ENCODE measurements around the gene KDM5C. TPM values are rescaled to one million over a fixed set of nuclear protein-coding genes. Genes with fewer than 3 reads are reported as not detected.
"Not testable (repeated sequence)": the region's sequence is repeated elsewhere in the genome, so short reads cannot be mapped to it uniquely, and the experiment has no call there.

KDM5C gene
- polyA plus RNA-seq, 3 donors from 2014 or later = 8.1 to 42.8 (median 21.1) TPM

DNA sequence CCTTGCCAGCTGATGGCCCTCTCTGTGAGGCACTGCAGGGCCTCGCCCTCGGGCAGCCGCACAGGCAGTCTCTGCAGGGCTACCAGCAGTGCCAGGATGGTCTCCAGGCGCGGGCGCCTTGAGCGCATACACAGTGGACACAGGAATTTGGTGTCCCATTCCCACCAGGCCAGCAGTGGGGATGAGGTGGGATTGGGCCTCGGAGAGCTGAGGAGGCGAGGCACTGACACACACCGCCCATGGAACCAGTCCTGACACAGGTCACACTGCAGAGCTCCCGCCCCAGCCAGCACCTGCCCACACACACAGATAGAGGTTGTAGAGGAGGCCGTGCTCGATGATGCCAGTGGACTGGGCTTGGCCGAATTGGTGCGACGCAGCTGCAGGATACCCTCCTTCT lies 30.7 kb downstream of the KDM5C start:
- DNase-seq = no peak
- Mint-ChIP-seq H3K36me3 (peaks cover 6 to 43% (median 27%) of the 10 kb centered on the region in 3 donors), H3K27me3 (ENCODE audit: low read depth in 3 of 3) (peaks cover 0 to 5% (median 4%) of the 10 kb centered on the region in 3 donors), H3K4me1 (peaks cover 0 to 4% of the 10 kb centered on the region in 2 donors), H3K4me3 (no peak overlapping the region), H3K9me3 (no peaks in the 10 kb centered on the region), H3K27ac (no peak overlapping the region)

DNA sequence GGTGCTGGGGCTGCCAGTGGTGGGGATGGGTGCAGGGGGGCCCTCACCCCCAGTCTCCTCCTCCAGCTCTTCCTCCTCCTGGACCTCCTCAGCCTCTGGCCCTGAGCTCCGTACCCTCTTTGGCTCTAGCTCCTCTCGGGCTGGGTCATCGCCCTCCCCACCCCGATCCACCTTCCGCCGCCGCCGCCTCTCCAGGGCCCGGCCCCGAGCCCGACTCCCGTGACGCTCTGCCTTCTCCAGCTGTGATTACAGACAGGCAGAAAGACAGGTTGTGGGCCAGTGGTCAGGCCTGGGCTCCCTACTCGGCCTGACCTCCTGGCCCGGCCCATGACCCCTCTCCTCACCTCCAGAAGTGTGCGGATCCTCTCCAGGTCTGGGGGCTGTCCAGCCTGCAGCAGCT lies 31.9 kb downstream of the KDM5C start:
- Mint-ChIP-seq H3K27me3 (ENCODE audit: low read depth in 3 of 3) (peaks cover 0 to 7% (median 4%) of the 10 kb centered on the region in 3 donors), H3K27ac (no peak overlapping the region)

DNA sequence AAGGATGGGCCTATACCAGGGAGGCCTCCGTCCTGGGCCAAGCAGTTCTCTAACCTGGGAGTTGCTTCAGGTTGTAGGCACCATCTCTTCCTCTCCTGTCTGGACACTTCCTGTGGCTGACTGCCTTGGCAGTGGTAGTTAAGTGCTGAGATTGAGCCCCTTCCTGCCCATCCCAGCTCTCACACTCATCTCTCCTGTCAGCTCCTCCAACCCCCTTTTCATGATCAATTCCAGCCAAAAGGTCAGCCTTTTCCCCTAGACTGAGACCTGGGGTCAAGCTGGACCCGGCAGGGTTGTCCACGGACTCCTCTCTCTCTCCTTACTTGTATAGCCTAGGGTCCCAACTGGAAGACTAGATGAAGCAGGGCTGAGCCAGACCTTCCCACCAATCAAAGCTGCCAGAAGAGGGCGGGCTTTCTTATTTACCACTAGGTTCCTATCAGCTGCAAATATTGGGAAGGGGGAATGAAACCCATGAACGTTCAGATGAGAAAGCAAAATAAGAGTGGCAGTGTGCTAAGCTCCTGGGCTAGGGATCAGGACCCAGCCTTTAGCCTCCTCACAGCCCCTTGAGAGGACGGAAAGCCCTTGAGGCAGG lies 34.5 kb downstream of the KDM5C start:
- Mint-ChIP-seq H3K27ac (peak overlapping the region in 5 of 6 donors; percentile 13 to 59 (median 18)), H3K4me1 (peaks cover 4 to 6% of the 10 kb centered on the region in 2 donors), H3K4me3 (no peak overlapping the region), H3K36me3 (peaks cover 0 to 17% (median 2%) of the 10 kb centered on the region in 3 donors), H3K27me3 (ENCODE audit: low read depth in 3 of 3) (peaks cover 0 to 3% (median 2%) of the 10 kb centered on the region in 3 donors), H3K9me3 (no peaks in the 10 kb centered on the region)
- no peak for DNase-seq

More for the DNA sequence above, 31.9 kb downstream of the KDM5C start:
- no peak for DNase-seq
- peaks cover 6 to 37% (median 21%) of the 10 kb centered on the region in 3 donors for H3K36me3 Mint-ChIP-seq
- peaks cover 4 to 6% of the 10 kb centered on the region in 2 donors for H3K4me1 Mint-ChIP-seq
- no peak overlapping the region for H3K4me3 Mint-ChIP-seq
- H3K9me3 Mint-ChIP-seq = no peaks in the 10 kb centered on the region

DNA sequence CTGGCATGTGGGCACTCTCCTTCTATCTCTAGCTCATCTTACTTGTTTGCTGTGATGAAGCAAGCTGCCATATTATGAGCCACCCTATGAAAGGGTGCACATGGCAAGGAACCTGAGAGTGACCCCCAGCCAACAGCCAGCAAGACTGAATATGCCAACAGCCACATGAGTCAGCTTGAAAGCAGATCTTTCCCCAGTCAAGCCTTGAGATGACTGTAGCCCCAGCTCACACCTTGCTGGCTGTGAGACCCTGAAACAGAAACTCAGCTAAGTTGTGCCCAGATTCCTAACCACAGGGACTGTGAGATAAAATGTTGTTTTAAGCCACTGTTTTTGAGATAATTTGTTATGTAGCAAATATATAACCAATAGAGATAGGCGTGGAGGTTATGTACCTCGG lies 36.2 kb downstream of the KDM5C start:
- Mint-ChIP-seq H3K27ac (peak overlapping the region in 4 of 6 donors; percentile 25 to 85 (median 52)), H3K4me3 (no peak overlapping the region), H3K4me1 (peaks cover 4 to 6% of the 10 kb centered on the region in 2 donors), H3K36me3 (peaks cover 0 to 12% (median 0%) of the 10 kb centered on the region in 3 donors), H3K27me3 (ENCODE audit: low read depth in 3 of 3) (peaks cover 0 to 7% (median 0%) of the 10 kb centered on the region in 3 donors), H3K9me3 (no peaks in the 10 kb centered on the region)
- DNase-seq = no peak

DNA sequence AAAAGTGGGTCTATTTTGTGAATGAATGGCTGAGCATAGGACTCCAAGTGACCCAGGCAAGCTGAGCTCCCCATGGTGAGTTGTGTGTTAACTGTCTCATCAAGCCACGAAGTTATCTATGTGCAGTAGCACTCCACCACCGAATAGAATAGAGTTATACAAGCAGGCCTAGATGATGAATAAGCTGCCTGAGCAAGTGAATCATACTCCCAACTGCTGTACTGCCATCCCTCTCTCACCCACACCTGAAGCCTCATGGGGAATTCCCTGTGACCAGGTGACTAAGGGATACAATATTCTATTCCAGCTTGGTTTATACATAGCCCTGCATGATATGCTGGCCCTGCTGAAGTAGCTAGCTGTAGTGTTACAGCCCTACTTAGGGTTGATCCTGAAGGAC lies 38.7 kb downstream of the KDM5C start:
- H3K27me3 Mint-ChIP-seq (ENCODE audit: low read depth in 3 of 3) = peaks cover 0 to 7% (median 0%) of the 10 kb centered on the region in 3 donors
- H3K9me3 Mint-ChIP-seq = no peaks in the 10 kb centered on the region
- peaks cover 4 to 6% of the 10 kb centered on the region in 2 donors for H3K4me1 Mint-ChIP-seq
- DNase-seq = no peak
- peaks cover 0 to 3% (median 0%) of the 10 kb centered on the region in 3 donors for H3K36me3 Mint-ChIP-seq
- no peak overlapping the region for H3K4me3 Mint-ChIP-seq
- no peak overlapping the region for H3K27ac Mint-ChIP-seq

DNA sequence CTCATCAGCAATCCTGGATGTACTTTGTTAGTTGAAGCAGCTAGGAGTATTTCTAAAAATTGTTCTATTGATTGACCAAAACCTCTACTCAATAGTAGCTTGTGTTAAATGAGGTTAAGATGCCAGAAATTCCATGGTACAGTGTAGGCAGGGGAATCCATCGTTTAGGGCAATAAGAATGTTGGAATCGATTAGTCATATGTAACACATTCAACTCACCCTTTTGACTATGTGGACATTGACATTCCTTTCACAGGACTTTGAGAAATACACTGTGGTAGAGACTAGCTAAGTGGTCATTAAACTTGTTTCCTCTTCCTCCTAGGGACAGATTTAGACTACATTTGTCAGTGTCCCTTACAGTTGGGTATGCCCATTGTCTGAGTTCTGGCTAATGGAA lies 40.2 kb downstream of the KDM5C start:
- DNase-seq = no peak
- Mint-ChIP-seq H3K4me3 (no peak overlapping the region), H3K36me3 (peaks cover 0 to 2% (median 0%) of the 10 kb centered on the region in 3 donors), H3K4me1 (peaks cover 2 to 6% of the 10 kb centered on the region in 2 donors), H3K9me3 (no peaks in the 10 kb centered on the region), H3K27me3 (ENCODE audit: low read depth in 3 of 3) (peaks cover 0 to 7% (median 0%) of the 10 kb centered on the region in 3 donors), H3K27ac (no peak overlapping the region)

DNA sequence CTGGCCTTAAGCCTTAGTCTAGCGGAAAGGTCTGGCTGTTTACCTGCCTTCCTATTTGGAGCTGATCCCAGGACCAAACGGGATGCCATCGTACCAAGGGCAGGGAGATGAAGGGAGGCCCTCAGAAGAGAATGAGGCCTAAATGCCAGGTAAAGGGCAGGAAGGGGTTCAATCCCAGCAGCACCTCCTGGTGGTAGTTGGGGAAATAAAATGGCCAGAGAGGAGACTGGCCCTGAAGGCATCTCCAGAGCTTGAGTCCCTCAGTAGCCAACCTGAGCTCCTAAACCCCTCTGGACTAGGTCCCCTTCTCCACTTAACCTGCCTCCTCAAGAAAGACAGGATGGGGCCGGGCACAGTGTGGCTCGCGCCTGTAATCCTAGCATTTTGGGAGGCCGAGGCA lies 53.7 kb downstream of the KDM5C start:
- Mint-ChIP-seq H3K27ac (no peak overlapping the region), H3K9me3 (peaks cover 0 to 5% (median 4%) of the 10 kb centered on the region in 6 donors), H3K4me1 (no peaks in the 10 kb centered on the region), H3K27me3 (ENCODE audit: low read depth in 3 of 3) (no peaks in the 10 kb centered on the region), H3K4me3 (no peak overlapping the region), H3K36me3 (peaks cover 9 to 28% (median 16%) of the 10 kb centered on the region in 3 donors)
- no peak for DNase-seq

DNA sequence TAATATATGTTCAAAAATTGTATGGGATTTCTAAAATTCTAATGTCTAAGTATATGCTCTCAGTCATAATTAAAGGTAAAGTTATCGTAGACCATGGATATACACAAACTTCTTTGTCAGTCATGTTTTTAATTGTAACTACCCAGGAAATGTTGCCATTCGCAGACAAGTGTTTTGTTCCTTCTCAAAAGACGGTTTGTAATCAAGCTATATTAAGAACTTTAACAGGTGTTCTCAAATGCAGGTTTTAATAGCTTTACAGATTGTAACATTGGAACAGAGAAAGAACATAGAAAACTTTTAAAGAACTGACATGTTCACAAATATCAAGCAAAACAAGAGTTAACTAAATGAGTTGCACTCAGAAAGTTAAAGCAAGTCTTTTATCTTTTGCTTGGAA lies 58.9 kb downstream of the KDM5C start:
- Mint-ChIP-seq H3K4me1 (peaks cover 6 to 7% of the 10 kb centered on the region in 2 donors), H3K9me3 (no peaks in the 10 kb centered on the region), H3K36me3 (peaks cover 0 to 17% (median 8%) of the 10 kb centered on the region in 3 donors), H3K27ac (no peak overlapping the region), H3K4me3 (no peak overlapping the region), H3K27me3 (ENCODE audit: low read depth in 3 of 3) (no peaks in the 10 kb centered on the region)
- no peak for DNase-seq

DNA sequence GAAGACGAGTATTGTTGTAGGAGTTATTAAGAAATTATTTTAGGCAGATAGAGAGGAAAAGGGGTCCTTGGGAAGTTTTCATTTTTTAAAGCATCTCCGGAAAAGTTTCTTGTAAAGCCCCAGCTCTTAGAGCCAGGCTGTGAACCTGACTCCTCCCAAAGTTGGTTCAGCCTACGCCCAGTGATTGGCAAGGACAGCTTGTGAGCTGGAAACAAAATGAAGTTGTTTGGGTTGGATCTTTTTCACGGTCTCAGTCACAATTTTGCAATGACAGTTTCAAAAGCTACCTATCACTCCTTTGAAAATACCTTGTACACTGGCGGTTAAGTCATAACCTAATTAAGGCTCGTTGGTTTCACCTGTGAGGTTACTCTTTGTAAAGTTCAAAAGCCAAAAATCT lies 60.4 kb downstream of the KDM5C start:
- not testable (repeated sequence) for H3K4me3 Mint-ChIP-seq; H3K27ac Mint-ChIP-seq; H3K27me3 Mint-ChIP-seq (ENCODE audit: low read depth in 3 of 3); DNase-seq; H3K9me3 Mint-ChIP-seq; H3K4me1 Mint-ChIP-seq
- H3K36me3 Mint-ChIP-seq = peaks cover 0 to 13% (median 0%) of the 10 kb centered on the region in 3 donors

DNA sequence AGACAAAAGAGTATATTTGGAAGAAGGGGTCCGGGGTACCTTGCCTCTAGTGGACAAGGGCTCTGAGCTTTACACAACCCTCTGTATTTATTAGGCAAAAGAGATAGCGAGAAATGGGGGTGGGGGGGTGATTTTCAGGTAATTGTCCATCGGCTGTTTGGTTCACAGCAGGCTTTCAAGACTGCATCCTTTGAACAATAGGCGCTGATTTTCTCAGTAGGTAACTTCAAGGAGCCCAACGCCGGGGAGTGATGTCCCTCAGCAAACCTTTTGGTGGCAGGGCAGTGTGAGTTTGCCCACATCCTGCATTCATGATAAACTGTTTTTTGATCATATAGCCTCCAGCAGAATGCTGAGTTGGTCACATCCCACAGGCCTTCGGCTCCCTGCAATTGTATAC lies 61.6 kb downstream of the KDM5C start:
- Mint-ChIP-seq H3K9me3 (no peaks in the 10 kb centered on the region), H3K4me1 (peaks cover 6 to 7% of the 10 kb centered on the region in 2 donors), H3K36me3 (peaks cover 0 to 22% (median 0%) of the 10 kb centered on the region in 3 donors), H3K27ac (no peak overlapping the region), H3K4me3 (no peak overlapping the region), H3K27me3 (ENCODE audit: low read depth in 3 of 3) (no peaks in the 10 kb centered on the region)
- no peak for DNase-seq

DNA sequence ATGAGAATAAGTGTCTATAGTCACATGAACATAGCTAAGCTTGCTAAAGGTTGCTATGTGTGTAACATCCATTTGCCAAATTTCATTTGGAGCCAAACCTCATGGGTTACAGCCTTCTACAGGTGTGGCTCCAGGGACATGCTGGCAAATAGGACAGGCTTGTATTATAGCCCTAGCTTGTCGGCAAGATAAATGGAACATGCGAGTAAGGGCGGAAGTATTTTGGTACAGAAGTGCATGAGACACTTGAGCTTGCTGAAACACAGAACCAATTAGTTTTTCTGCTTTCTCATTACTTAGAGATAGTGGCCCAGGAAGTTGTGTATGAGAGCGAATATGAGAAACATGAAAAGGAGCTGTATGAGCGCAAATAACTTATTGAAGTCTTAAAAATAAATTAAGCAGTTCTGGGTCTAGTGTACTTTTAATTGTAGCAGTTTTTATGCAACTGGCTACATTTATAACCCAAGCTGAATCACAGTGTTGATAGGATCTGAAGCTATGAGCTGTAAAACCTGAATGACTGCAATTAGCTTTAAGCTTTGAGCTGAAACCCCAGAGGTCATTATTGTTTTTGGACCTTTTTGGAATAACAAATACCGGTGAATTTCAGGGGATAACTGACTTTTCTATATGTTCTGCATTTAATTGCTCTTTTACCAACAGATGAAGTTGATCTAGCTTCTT lies 64.6 kb downstream of the KDM5C start:
- H3K4me1 Mint-ChIP-seq = peaks cover 6 to 7% of the 10 kb centered on the region in 2 donors
- DNase-seq = no peak
- H3K4me3 Mint-ChIP-seq = no peak overlapping the region
- H3K27me3 Mint-ChIP-seq (ENCODE audit: low read depth in 3 of 3) = no peaks in the 10 kb centered on the region
- no peak overlapping the region for H3K27ac Mint-ChIP-seq
- peaks cover 0 to 23% (median 0%) of the 10 kb centered on the region in 3 donors for H3K36me3 Mint-ChIP-seq
- H3K9me3 Mint-ChIP-seq = no peaks in the 10 kb centered on the region

DNA sequence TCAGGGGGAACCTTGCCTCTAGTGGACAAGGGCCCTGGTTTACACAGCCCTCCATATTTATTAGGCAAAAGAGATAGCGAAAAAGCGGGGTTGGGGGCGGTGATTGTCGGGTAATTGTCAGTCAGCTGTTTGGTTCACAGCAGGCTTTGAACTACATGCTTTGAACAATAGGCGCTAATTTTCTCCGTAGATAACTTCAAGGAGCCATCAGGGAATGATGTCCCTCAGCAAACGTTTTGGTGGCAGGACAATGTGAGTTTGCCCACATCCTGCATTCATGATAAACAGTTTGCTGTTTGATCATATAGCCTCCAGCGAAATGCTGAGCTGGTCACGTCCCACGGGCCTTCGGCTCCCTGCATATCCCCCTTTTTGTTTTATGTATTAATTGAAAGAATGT lies 65.8 kb downstream of the KDM5C start:
- no peak for DNase-seq
- Mint-ChIP-seq H3K36me3 (peaks cover 0 to 25% (median 0%) of the 10 kb centered on the region in 3 donors), H3K4me3 (no peak overlapping the region), H3K27me3 (ENCODE audit: low read depth in 3 of 3) (no peaks in the 10 kb centered on the region), H3K27ac (no peak overlapping the region), H3K9me3 (no peaks in the 10 kb centered on the region), H3K4me1 (peaks cover 6 to 7% of the 10 kb centered on the region in 2 donors)

DNA sequence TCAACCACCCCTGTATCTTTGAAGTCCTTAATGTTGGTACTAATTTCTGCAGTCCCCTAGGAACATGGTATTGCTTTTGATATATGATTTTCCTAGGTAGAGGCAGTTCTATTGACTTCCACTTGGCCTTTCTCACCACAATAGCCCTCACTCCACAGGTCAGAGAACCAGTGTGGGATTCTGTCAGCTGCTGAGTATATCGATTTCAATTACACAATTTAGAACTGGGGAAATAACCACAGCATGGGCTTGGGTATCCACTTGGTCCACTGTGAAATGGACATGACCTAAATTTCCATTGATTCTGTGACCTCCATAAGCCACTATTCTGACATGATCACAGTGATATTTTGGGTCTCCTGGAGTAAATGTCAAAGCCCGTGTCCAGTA lies 68.8 kb downstream of the KDM5C start:
- DNase-seq = no peak
- H3K27me3 Mint-ChIP-seq (ENCODE audit: low read depth in 3 of 3) = no peaks in the 10 kb centered on the region
- H3K4me3 Mint-ChIP-seq = no peak overlapping the region
- no peak overlapping the region for H3K27ac Mint-ChIP-seq
- no peaks in the 10 kb centered on the region for H3K9me3 Mint-ChIP-seq
- H3K4me1 Mint-ChIP-seq = no peaks in the 10 kb centered on the region
- H3K36me3 Mint-ChIP-seq = peaks cover 0 to 23% (median 0%) of the 10 kb centered on the region in 3 donors

DNA sequence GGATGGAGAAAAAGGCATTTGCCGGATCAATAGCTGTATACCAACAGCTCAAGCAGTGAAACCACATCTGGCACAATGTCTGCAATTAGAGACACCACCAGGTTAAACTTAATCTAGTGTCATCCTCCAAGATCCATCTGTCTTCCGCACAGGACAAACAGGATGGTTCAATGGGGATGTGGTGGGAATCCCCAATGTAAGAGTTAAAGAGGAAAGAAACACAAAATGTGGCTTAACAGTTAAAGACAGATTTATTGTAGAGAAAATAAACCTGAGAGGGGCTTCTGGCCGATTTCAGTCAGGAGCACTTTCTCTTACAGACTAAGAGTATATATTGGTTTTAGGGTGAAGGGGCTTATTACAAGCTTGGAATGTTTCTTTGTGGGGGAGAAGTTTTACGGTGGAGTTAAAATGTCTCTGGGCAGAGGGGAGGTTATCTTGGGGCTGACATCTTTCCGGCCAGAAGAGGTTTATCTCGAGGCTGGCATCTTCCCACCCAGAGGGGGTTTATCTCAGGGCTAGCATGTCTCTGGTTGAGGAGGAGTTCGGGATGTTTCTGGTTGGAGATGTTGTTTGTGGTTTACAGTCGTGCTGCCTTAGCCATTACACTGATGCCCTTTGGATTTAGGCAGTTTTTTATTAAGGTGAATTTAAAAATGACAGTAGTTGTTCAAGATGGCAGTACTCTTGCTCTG lies 69.3 kb downstream of the KDM5C start:
- no peak for DNase-seq
- Mint-ChIP-seq H3K27me3 (ENCODE audit: low read depth in 3 of 3) (no peaks in the 10 kb centered on the region), H3K36me3 (peaks cover 0 to 23% (median 0%) of the 10 kb centered on the region in 3 donors), H3K4me1 (no peaks in the 10 kb centered on the region), H3K27ac (no peak overlapping the region), H3K9me3 (no peaks in the 10 kb centered on the region), H3K4me3 (no peak overlapping the region)

Measured in immature natural killer cell (primary cell).